OCI-LY1 (cell line): ENCODE data around the gene CBX1.

Experiments used
- CTCF ChIP-seq: fragments of 200-600 bp; sonication (generic), shearing (Covaris generic); IDR thresholded peaks from 2 replicates; pipeline ENCODE4 v1.5.1; 2017; ENCODE audit warnings: mild to moderate bottlenecking, antibody characterized with exemption, low read length, moderate library complexity, mixed read lengths
- EZH2 ChIP-seq: fragments of 200-600 bp; sonication (generic), shearing (Covaris generic); IDR thresholded peaks from 2 replicates; pipeline ENCODE4 v1.8.0; 2017; ENCODE audit warnings: borderline replicate concordance, mixed run types, mild to moderate bottlenecking, antibody characterized with exemption, low read length, moderate library complexity, mixed read lengths

GRCh38 chr17:48068491-48068961 lies 32.8 kb downstream of the CBX1 start:
- TF ChIP-seq EZH2 (no peak), CTCF (peak; percentile 36; the same call in 1 of the 2 replicates)
